Urothelium cell line (cell line): ENCODE data around the gene F13A1.

Experiments used
- DNase-seq: peaks from one replicate; pipeline ENCODE4 v3.0.0; 2011; ENCODE audit warnings: low spot score, mixed read lengths
- FAIRE-seq: peaks from 2 replicates; lab custom pipeline; 2011; peaks lifted over from hg19 to GRCh38; lab: Jason Lieb, UNC

Gene F13A1

GRCh38 chr6:6248651-6249050 is 71.8 kb downstream of the F13A1 start:
- DNase-seq (no peak), FAIRE-seq (no peak)

GRCh38 chr6:6246544-6246943 is 73.9 kb downstream of the F13A1 start:
- DNase-seq (no peak), FAIRE-seq (no peak)

GRCh38 chr6:6244624-6245023 is 75.8 kb downstream of the F13A1 start:
- FAIRE-seq = no peak

GRCh38 chr6:6243846-6244245 is 76.6 kb downstream of the F13A1 start:
- FAIRE-seq = no peak

More at GRCh38 chr6:6244624-6245023, 75.8 kb downstream of the F13A1 start:
- no peak for DNase-seq

GRCh38 chr6:6239598-6240581 is 80.6 kb downstream of the F13A1 start:
- DNase-seq = no peak
- no peak for FAIRE-seq

More at GRCh38 chr6:6243846-6244245, 76.6 kb downstream of the F13A1 start:
- DNase-seq = no peak

- FAIRE-seq (no peak), DNase-seq (no peak)
These were observed 83.6 kb downstream of the F13A1 start for GRCh38 chr6:6236730-6237469.

GRCh38 chr6:6235786-6236185 is 84.7 kb downstream of the F13A1 start:
- DNase-seq = no peak
- no peak for FAIRE-seq

GRCh38 chr6:6234963-6235362 is 85.5 kb downstream of the F13A1 start:
- FAIRE-seq (no peak), DNase-seq (no peak)

- DNase-seq = no peak
These were observed 90.2 kb downstream of the F13A1 start for GRCh38 chr6:6230286-6230685.

GRCh38 chr6:6227896-6228295 is 92.6 kb downstream of the F13A1 start:
- DNase-seq = no peak
- FAIRE-seq = no peak

More at GRCh38 chr6:6230286-6230685, 90.2 kb downstream of the F13A1 start:
- no peak for FAIRE-seq

GRCh38 chr6:6225885-6226529 is 94.5 kb downstream of the F13A1 start:
- FAIRE-seq (no peak), DNase-seq (no peak)

- DNase-seq (no peak), FAIRE-seq (no peak)
These were observed 95.5 kb downstream of the F13A1 start for GRCh38 chr6:6224933-6225486.

- FAIRE-seq (no peak), DNase-seq (no peak)
These were observed 98.5 kb downstream of the F13A1 start for GRCh38 chr6:6221787-6222535.

GRCh38 chr6:6220718-6221117 is 99.7 kb downstream of the F13A1 start:
- no peak for FAIRE-seq
- DNase-seq = no peak

- FAIRE-seq = no peak
These were observed 100.7 kb downstream of the F13A1 start for GRCh38 chr6:6219716-6220115.

GRCh38 chr6:6218759-6219085 is 101.7 kb downstream of the F13A1 start:
- DNase-seq (peak; percentile 31), FAIRE-seq (no peak)

More at GRCh38 chr6:6219716-6220115, 100.7 kb downstream of the F13A1 start:
- no peak for DNase-seq

- no peak for FAIRE-seq
- no peak for DNase-seq
These were observed 102.4 kb downstream of the F13A1 start for GRCh38 chr6:6217855-6218758.

- no peak for DNase-seq
- FAIRE-seq = no peak
These were observed 109.5 kb downstream of the F13A1 start for GRCh38 chr6:6210994-6211393.

- FAIRE-seq = no peak
These were observed 117.6 kb downstream of the F13A1 start for GRCh38 chr6:6202886-6203285.

More at GRCh38 chr6:6202886-6203285, 117.6 kb downstream of the F13A1 start:
- DNase-seq = no peak
